GM19238 (cell line): ENCODE results near the gene PEMT.

Experiments used
- DNase-seq: peaks from one replicate; pipeline ENCODE4 v3.0.0; 2011; ENCODE audit warnings: low spot score; ENCODE audit not compliant: insufficient read length

The PEMT gene

DNA sequence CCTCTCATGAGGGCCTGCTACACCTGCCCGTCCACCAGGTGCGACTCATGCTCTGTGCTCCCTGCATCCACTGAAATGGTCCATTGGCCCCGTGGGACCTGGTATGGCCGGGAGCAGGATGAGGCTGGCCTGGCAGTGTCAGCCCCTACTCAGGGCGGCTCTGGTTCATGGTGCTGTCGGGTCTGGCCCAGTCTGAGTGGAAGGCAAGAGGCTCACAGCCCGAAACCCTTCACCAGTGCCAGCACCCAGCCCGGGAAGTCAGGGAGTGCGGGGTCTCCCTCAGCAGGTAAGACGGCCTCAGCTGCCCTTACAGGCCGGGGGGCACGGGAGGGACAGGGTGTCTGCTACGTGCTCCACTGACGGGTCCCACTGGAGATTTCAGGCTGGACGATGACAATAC, 54.8 kb downstream of the PEMT start:
- DNase-seq = no peak

DNA sequence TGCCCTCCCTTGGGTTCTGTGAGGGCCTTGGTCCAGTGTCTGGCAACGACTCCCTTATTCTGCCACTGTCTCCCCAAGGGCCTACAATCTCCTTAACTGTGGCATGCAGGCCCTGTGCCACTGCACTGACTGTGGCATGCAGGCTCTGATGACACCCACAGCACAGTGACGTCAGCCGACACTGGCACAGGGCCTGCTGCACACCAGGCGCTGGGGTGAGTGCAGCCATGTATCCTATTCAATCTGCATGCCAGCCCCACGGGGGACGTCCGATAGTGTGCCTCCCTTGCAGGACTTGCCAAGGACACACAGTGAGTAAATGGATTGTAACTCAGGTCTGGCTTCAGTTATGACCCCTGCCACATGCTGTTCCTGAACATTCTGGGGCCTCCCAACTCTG, 55.6 kb downstream of the PEMT start:
- DNase-seq = no peak

DNA sequence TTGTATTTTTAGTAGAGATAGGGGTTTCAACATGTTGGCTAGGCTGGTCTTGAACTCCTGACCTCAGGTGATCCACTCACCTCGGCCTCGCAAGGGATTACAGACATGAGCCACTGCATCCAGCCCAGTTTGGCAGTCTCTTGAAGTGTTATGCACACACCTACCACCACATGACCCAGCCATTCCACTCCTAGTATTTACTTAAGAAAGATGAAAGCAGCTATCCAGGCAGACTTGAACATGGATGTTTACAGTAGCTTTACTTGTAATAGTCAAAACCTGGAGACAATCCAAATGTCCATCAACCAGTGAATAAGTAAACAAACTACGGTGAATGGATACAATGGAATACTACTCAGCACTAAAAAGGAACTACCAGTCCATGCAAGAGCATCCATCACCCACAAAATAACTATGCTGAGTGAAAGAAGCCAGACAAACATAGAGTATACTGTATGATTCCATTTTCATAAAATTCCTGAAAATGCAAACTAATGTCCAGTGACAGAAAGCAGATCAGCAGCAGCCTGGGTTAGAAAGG, 57.5 kb downstream of the PEMT start:
- DNase-seq = no peak

DNA sequence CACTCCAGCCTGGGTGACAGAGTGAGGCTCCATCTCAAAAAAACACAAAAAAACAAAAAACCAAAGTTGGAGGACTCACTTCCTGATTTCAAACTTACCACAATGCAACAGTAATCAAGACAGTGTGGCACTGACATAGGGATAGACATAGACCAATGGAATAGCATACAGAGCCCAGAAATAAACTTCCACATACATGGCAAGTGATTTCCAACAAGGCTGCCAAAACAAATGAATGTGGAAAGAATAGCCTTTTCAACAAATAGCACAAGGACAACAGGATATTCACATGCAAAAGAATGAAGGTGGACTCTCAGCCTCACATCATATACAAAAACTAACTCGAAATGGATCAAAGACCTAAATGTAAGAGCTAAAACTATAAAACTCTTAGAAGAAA, 58.5 kb downstream of the PEMT start:
- DNase-seq = no peak

DNA sequence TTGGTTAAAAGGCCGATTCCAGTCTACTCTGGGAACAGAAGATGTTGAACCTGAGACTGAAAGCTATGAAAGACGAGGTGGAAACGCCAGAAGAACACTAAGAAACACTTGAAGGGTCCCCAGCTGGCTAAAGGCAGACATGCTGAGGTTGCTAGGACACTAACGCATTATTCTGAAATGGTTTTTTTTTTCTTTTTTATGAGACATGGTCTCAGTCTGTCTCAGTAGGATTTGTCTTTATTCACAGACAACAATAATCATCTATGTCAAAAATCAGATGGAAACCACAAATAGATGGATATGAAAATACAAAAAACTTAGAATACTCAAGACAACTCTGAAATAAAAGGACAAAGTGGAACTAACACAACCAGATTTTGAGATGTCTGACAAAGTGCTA, 60.4 kb downstream of the PEMT start:
- DNase-seq = no peak

DNA sequence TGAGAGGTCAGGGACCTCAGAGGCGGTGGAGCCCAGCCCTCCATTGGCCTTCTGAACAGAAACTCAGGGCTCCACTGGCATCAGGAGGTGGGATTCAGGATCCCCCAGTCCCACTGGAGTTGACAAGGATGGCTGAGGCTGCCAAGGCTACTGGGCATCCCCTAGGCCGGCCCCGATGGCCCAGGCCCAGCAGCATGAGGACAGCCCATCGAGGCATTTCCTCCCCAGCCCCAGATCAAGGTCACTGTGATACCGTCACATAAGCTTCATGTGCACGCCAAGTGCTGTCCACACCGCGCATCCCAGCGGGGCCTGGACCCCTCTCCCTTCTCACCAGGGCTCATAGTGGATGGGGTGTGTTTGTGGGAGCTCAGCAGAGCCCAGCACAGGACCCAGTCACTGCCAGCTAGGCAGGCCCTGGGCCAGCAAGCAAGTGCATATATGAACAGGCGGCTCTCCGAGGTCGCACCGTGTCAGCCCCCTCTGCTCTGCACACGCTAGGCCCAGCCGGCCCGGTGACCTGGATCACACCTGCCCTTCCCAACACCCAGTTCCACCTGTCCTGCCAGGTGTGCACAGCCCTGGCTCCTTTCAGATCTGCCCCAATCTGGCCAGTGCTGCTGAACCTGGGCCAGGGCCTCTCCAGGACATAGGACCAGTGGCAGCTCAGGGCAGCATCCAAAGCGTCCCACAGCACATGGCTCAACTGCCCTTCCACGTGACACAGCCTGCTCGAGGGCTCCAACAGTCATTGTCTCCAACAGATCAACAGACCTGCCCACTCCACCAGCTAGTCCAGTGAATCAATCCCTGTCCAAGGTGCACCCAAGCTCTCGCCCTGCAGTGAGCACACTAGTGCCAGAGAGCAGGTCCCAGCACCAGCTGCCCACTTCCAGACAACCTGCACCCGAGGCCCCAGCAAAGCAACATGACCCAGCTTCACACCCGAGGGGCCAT, 62.5 kb downstream of the PEMT start:
- no peak for DNase-seq

DNA sequence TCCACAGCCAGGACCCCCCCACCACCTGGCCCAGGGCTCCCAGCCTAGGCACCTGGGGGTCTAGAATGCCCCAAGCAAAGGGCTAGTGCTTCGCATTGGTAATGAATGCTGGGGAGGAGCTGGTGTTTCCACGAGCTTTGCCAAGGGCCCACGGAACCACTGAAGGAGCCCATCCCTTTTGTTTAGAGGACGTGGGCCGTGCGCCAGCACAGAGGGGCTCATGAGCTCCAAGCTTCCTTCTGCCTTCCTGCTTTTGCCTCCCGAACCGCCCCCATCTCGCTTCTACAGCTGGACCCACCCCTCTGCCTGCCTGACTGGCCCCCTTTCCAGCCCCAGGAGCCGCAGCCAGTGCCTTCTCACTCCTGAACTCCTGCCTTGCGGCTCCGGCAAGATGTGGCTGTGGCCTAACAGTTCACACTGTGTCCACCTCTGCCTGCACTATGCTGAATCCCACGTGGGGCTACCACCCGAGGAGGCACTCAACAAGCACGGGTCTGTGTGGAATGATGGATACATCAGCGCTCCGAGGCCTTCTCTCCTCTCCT, 63.5 kb downstream of the PEMT start:
- DNase-seq = no peak

DNA sequence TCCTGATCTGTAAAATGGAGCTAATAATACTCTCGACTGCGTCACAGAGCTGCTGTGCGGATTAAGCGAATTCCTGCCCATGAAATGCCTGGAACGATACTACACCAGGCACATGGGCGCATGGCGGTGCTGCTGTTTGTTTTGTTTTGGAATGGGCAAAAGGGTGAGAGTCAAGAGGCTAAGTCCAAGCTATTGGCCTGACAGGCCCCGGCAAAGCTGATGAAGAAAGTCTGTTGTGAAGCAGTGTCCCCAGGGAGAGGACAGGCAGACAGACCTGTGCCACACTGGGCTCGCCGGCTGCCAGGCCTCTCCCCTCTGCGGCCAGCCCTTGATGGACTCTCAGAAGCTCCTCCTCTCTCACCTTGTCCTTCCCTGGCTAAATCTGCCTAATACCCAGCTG, 64.0 kb downstream of the PEMT start:
- DNase-seq = no peak

DNA sequence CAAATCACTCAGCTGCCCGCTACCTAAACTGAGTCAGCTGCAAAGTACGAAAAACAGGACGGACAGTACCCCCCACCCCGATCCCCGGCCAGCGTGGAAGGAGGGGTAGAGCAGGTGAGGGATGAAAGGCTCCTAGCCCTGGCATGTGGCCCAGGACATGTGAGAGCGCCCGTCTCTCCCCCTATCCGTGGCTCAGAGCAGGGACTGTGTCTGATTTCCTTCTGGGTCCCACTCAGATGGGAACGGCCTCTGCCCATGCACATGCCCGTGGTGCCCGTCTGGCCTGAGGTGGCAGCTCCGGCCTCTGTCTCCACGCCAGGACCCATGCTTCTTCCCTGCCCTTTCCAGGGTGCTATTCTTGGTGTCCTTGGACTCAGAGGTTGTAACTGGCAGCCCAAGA, 65.1 kb downstream of the PEMT start:
- DNase-seq = no peak

DNA sequence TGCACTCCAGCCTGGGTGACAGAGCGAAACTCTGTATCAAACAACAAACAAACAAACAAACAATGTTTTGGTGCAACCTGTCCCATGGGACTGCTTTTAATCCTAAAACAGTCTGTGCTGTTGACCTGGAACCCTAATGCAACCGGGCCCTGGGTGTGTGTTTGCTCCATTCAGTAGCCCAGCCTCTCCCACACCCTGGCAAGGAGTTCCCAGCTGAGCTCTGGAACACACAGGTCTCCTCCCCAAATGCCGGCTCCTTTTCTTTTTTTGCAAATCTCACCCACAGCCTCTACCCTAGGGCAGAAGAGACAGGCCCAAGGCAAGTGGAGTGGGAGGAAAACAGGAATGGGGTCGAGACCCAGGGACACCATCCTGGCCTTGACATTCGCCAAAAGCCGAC, 65.6 kb downstream of the PEMT start:
- DNase-seq = no peak

DNA sequence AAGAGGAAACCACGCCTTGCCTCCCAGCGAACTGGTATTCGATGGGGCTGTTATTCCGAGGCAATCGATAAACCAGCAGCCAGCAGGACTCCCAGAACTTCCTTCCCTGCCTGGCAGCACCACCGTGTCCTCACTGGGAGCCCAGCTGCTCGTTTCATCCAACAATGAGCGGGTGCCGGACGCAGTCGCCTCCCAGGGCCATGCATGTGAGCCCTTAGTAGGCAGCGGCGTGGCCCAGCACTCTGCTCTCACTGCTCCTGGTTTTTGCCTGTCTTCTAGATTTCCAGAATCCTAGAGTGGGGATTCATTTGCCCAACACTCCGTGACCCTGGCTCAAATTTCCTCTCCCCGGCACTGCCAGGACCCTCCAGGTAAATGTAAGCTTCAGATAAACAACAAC, 66.2 kb downstream of the PEMT start:
- no peak for DNase-seq

DNA sequence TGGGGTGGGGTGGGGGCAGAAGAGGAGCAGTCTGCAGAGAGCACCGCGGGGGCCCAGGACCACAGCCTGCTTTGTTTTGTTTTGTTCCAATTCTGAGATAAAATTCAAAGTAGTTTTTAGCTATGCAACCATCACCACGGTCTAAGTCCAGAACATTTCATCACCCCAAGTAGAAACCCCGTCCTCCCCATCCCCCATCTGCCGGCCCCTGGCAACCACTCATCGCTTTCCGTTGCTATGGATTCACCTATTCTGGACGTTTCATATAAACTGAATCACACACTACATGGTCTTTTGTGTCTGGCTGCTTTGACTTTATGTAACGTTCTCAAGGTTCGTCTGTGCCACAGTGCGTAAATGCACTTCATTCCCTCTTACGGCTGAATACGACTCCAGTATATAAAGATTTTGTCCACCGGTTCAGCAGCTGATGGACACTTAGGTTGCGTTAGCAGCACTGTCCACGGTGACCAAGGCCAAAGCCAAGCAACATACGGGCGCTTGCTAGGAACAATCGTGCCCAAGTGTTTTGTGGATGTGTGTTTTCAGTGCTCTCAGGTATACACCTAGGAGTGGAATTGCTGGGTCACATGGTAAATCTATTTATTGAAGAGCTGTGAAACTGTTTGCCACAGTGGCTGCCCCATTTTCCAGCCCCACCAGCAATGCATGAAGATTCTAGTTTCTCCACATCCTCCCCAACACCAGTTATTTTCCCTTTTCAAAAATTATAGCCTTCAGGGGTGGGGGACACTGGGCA, 67.6 kb downstream of the PEMT start:
- DNase-seq = no peak

DNA sequence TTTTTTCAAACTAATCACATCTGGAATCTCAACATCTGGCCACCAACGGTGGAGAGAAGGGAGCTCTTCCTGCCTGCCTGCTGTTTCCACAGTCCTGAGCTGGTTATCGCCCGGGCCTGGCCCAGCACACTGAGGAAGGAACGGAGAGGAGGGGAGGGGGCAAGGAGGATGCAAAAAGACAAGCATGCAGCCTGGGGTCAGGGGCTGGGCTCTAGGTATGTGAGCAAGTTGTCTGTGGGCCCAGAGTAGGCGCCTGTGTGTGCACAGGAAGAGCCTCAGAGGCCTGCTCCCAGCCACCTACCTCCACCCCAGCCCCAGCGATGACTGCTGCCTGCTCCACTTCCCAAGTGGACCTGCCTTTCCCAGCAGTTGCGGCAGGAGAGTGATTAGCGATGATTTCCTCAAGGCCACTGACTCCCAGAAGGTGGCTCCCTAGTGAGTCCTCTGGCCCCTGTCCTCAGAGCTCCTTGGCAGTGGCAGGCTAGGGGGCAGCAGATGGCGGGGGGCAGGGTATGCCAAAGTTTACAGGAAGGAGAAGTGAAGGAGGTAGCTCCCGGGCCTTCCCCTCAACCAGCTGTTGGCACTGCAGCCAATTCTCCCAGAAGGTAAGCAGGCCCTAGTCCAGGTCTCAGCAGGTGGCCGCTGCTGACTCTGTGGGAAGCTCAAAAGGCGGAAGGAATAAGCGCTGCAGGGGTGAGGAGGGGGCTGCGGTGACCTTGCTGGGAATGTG, 68.3 kb downstream of the PEMT start:
- DNase-seq = no peak

DNA sequence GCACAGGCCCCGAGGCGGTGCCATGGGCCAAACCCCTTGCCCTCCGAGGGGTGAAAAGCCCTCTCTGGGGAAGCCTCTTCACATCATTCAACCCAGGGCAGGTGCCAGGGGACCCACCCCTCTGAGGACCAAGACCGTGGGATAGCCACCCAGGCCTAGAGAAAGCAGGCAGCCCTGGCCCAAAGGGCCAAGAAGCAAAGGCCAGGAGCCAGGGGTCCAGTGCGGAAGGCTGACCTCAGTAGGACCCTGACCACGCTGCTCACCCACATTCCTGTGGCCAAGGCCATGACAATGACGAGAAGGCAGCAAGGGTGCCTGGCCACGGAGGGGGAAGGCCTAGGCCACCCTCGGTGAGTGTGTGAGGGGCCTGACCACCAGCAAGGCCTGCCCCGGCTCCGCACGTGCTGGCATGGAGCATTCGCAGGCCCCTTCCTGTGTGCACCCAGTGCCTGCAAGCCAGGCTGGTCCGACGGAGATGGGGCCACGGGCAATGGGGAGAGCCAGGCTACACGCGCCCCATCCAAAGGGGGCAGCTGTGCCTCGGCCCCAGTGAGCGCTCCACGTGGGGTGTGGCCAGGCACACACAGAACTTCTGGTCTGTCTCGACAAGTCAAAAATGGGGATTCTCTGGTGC, 70.8 kb downstream of the PEMT start:
- no peak for DNase-seq

DNA sequence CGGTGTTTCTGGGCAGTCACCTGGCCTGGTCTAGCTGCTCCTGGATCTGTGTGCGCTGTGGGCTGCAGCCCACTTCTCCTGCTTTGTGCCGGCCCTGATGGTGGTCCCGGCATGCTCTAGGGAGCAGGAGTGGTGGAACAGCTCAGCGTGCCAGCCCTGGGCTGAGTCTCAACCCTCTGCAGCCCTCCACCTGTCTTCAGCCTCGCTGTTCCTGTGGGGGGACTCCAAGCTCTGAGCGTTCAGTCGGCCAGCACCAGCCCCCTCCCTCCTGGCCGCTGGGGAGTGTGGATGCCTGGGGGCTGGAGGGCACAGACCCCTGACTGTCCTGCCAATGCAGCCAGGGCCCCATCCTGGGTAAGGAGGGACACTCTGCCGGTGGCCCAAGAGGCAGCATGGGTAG, 71.6 kb downstream of the PEMT start:
- DNase-seq = no peak

DNA sequence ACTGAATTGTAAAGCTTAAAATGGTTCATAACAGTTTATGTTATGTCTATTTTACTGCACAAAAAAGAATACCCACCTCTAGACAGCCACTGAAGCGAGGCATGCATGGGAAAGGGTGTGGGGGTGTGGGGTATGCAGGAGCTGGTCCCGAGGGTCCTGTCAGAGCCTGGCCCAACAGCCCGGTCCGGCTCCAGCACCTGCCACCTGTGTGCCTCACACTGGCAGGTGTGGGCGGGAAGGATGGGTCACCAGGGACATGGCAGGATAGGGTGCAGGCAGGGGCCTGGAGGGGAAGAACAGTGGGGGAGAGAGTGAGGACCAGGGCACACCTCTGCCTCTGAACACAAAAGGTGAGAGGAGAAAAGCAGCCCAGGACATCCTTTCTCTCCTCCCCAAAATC, 72.6 kb downstream of the PEMT start:
- no peak for DNase-seq

DNA sequence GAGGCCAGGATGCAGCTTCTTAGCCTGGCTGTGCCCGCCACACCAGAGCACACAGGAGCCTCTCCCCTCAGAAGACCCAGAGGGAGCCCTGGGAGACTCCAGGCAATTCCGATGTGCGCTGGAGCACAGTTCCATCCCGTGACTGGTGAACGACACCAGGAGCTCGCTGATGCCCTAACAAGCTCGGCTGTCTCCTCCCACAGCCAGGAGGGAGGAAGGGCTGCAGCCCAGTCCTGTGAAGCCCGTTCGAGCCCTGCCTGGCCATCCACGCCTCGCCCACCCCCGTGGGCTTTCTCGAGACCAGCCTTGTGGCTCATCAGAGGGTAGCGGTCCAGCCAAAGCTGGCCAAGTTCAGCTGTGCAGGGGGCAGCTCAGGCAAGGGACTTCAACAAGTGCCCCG, 73.5 kb downstream of the PEMT start:
- no peak for DNase-seq

DNA sequence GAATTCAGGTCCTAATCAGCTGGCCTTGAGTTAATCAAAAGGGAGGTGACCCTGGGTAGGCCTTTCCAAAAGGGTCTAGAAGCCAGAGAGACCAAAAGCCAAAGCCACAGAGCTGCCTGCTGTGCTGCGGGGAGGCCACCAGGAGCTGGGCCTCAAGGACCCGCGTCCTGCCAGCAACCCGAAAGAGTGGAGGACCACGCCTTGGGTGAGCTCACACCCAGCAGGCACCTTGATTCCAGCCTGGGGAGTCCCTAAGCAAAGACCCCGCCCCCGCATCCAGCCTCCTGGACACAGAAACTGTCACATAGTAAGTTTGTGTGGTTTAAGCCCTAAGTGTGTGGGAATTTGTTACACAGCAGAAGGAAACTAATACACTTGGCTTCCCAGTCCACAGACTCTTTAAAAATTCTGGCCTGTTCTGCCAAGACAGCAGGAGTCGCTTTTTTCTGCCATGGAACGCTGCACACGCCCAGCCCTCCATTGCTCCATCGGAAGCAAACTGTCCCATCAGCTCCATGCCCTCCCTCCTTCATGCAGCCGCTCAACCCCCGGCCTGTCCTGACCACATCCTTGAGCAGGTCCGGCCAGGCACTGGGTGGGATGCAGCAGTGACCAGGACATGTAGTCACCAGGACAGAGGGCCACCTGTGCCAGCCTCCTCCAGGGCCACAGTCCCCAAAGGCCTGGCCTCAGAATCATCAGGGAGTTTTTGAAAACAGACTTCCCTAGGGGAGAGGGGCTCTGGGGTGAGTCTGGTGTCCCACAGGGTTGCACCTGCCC, 74.4 kb downstream of the PEMT start:
- DNase-seq = no peak

DNA sequence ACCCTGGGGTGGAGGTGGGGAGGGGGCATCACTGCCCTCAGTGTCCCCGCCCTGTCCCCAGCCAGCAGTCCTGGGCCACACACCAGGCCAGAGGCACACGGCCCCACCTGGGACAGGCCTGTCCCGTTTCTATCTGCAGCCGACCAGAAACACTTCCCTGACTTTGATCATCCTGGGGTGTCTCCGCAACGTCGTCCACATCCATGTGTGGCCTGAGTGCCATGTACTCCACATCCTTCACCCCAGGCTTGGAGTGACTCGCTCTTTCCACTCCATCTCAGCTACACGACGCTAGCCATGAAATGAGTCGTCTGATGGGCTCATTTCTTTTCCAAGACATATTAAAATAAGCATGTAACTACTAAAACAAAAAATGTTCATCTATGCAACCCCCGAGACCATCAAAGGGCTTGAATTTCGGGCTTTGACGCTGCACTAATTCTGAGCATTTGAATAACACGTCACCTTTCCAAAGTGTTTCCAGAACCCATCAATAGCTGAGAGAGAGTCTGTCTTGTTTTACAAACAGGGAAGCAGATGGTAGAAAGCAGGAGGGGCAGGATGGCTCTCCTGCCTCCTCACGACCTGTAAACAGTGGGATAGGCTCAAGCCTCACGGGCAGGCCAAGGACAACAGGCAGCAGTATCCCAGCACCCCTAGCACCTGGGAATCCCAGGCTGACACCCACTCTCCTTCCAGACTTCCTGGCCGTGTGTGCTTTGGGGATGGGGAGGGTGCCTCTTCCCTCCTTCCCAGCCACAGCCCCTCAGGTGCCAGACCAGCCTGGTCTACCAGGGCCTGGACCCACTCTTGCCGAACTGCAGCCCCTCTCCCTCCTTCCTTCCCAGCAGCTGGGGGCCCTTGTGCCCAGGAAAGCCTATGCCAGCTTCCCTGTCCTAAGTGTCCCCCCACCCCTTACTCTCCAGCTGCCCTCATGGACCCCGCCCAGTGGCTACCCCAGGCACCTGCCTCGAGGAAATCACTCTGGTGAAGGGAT, 75.3 kb downstream of the PEMT start:
- DNase-seq = no peak
